Measurements from ENCODE around the gene WEE1. TPM values are rescaled to one million over a fixed set of nuclear protein-coding genes. Genes with fewer than 3 reads are reported as not detected.
"Not testable (repeated sequence)": the region's sequence is repeated elsewhere in the genome, so short reads cannot be mapped to it uniquely, and the experiment has no call there.

The WEE1 gene
- total and polyA plus RNA-seq, 10 donors = 6.3 to 30.6 (median 14.4) TPM

DNA sequence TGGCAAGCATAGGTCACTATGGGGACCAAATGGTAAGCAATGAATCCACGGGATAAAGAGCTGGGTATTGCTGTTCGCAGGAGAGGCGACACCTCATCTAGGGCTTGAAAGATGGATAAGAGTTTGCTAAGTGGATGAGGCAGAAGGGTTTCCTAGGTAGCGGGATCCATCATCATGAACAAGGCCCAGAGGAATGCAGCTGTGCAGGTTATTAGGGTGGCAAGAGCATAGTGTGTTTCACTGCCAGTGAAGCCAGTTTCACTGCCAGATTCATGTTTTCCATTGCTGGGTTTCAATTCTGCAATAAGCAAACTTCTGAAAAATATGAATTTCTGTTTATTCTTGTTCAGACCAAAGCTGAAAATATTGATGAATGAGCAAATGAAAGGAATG is 27.2 kb downstream of the WEE1 start:
- Histone ChIP-seq H3K36me3 (no peaks in the 10 kb centered on the region), H3K4me3 (peak overlapping the region in 4 of 8 donors; percentile 7 to 61 (median 28)), H3K4me1 (peaks cover 10 to 48% (median 25%) of the 10 kb centered on the region in 6 donors), H3K27me3 (replicated peaks in 1 of 7) (no peaks in the 10 kb centered on the region), H3K9me3 (no peaks in the 10 kb centered on the region), H3K27ac (peak overlapping the region; percentile 63 to 90 (median 78))
- TF ChIP-seq, protein P1, sequence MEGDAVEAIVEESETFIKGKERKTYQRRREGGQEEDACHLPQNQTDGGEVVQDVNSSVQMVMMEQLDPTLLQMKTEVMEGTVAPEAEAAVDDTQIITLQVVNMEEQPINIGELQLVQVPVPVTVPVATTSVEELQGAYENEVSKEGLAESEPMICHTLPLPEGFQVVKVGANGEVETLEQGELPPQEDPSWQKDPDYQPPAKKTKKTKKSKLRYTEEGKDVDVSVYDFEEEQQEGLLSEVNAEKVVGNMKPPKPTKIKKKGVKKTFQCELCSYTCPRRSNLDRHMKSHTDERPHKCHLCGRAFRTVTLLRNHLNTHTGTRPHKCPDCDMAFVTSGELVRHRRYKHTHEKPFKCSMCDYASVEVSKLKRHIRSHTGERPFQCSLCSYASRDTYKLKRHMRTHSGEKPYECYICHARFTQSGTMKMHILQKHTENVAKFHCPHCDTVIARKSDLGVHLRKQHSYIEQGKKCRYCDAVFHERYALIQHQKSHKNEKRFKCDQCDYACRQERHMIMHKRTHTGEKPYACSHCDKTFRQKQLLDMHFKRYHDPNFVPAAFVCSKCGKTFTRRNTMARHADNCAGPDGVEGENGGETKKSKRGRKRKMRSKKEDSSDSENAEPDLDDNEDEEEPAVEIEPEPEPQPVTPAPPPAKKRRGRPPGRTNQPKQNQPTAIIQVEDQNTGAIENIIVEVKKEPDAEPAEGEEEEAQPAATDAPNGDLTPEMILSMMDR (IDR thresholded peaks at IDR 0.05 in 8 of 11, conservative IDR thresholded peaks at IDR 0.05 in 3 of 11) = no peak
- TF ChIP-seq POLR2AphosphoS5 (IDR thresholded peaks at IDR 0.05) (no peak), POLR2A (IDR thresholded peaks at IDR 0.05) (no peak)
- 76 to 87% (median 82%) methylated on average over 4 of the region's 4 CpGs for WGBS, 5 donors
- no peak for DNase-seq
- intact Hi-C loops (cut with DNase I; ENCODE audit: low total_unique reads) = no loop called here

DNA sequence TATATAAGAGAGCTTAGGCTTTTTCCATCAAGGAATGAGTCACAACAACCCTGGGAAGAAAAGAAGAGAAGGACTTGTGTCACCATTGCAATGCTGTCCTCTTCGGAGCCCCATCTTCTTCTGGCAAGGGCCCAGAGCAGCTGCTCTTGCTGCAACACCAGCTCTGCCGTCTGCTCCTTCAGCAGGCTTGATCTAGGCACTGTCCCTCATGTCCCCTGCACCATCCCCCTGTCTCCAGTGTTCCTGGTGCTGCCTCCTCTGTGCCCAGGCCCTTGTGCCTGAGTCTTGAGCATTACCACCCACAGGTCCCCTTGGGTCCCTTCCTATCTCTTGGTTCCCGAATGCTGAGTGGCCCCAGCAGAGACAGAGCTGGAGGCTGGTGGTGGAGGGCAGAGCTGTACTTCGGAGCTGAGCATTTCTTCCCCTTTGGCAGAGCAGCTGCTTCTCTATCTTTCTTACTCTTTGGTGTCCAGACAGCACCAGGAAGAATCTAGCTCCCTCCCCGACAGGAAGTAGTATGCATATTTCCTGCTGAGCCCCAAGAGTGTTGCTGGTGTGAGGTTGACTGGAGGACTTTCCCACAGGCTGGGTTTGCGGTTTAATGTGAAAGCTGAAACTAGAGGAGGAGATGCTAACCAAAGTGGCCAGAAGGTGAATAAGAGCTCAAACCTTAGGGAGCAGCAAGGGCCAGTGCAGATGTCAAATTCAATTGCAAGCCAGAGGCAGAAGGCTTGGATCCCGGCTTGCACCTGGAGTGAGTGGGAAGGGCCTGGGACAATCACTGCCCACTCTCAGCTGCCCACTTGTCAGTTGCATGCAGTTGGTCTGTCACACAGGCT is 27.8 kb downstream of the WEE1 start:
- Histone ChIP-seq H3K9me3 (no peaks in the 10 kb centered on the region), H3K4me1 (peaks cover 10 to 42% (median 25%) of the 10 kb centered on the region in 6 donors), H3K36me3 (no peaks in the 10 kb centered on the region), H3K27ac (peak overlapping the region; percentile 63 to 90 (median 78)), H3K4me3 (peak overlapping the region in 5 of 8 donors; percentile 7 to 61 (median 27)), H3K27me3 (replicated peaks in 1 of 7) (no peaks in the 10 kb centered on the region)
- peak; percentile 75 for DNase-seq
- TF ChIP-seq, protein P1 (IDR thresholded peaks at IDR 0.05 in 8 of 11, conservative IDR thresholded peaks at IDR 0.05 in 3 of 11) = no peak
- TF ChIP-seq POLR2AphosphoS5 (IDR thresholded peaks at IDR 0.05) (peak in 2 of 3 donors; percentile 56 to 77), POLR2A (IDR thresholded peaks at IDR 0.05) (no peak)
- intact Hi-C loops (cut with DNase I; ENCODE audit: low total_unique reads) = no loop called here
- 14 to 30% (median 18%) methylated on average over 7 of the region's 7 CpGs for WGBS, 5 donors

DNA sequence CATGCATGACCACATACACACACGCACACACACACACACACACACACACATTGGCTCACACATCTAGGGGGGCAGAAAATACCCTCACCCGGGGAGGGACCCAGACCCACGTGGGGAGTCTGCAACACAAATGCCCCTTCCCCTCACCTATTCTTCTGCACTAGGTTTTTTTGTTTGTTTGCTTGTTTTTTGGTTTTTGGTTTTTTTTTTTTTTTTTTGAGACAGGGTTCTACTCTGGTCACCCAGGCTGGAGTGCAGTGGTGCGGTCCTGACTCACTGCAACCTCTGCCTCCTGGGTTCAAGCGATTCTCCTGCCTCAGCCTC is 28.4 kb downstream of the WEE1 start:
- Histone ChIP-seq H3K4me1 (peaks cover 10 to 36% (median 25%) of the 10 kb centered on the region in 6 donors), H3K9me3 (no peaks in the 10 kb centered on the region), H3K36me3 (no peaks in the 10 kb centered on the region), H3K27me3 (replicated peaks in 1 of 7) (no peaks in the 10 kb centered on the region), H3K27ac (peak overlapping the region in 5 of 8 donors; percentile 78 to 90 (median 81)), H3K4me3 (peak overlapping the region in 2 of 8 donors; percentile 27 to 61)
- no peak for DNase-seq
- intact Hi-C loops (cut with DNase I; ENCODE audit: low total_unique reads) = no loop called here
- TF ChIP-seq, protein P1 (IDR thresholded peaks at IDR 0.05 in 8 of 11, conservative IDR thresholded peaks at IDR 0.05 in 3 of 11) = no peak
- TF ChIP-seq POLR2AphosphoS5 (IDR thresholded peaks at IDR 0.05) = no peak
- TF ChIP-seq POLR2A (IDR thresholded peaks at IDR 0.05) = no peak
- WGBS, 5 donors = 39 to 57% (median 41%) methylated on average over 5 of the region's 5 CpGs

DNA sequence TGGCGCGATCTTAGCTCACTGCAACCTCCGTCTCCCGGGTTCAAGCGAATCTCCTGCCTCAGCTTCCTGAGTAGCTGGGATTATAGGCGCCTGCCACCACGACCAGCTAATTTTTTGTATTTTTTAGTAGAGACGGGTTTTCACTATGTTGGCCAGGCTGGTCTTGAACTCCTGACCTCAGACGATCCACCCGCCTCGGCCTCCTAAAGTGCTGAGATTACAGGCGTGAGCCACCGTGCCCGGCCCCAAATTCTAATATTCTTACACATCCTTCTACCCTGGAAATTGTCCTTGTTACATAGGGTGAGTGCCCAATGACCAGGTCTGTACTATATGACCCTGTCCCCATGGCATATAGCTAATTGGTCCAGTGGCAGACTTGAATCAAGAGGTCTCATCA is 29.7 kb downstream of the WEE1 start:
- H3K27ac ChIP-seq; H3K4me3 ChIP-seq; intact Hi-C loops (cut with DNase I; ENCODE audit: low total_unique reads); DNase-seq; H3K27me3 ChIP-seq (replicated peaks in 1 of 7); H3K9me3 ChIP-seq; H3K36me3 ChIP-seq: not testable (repeated sequence)
- WGBS, 5 donors = 93 to 95% (median 94%) methylated on average over 14 of the region's 14 CpGs
- peaks cover 10 to 36% (median 24%) of the 10 kb centered on the region in 6 donors for H3K4me1 ChIP-seq

Data from spleen (tissue), 11 donors.